GM23248 (cell line): ENCODE data around the gene PRRC1. TPM values are rescaled to one million over a fixed set of nuclear protein-coding genes. Genes with fewer than 3 reads are reported as not detected.

Experiments
- DNase-seq: peaks from one replicate; pipeline ENCODE4 v3.0.0-alpha.2; 2015
- H2AFZ ChIP-seq: fragments of 200-600 bp; sonication (generic); 2 replicates; pipeline ENCODE4 v1.6.1; 2016; ENCODE audit warnings: antibody characterized with exemption
- H3F3A ChIP-seq: fragments of 200-600 bp; sonication (generic); 2 replicates; pipeline ENCODE4 v1.6.1; 2016; ENCODE audit warnings: mild to moderate bottlenecking, antibody characterized with exemption, mixed run types; ENCODE audit not compliant: insufficient read depth
- H3K27ac ChIP-seq: fragments of 200-600 bp; sonication (generic); 2 replicates; pipeline ENCODE4 v1.5.1; 2016; ENCODE audit warnings: mild to moderate bottlenecking
- H3K27me3 ChIP-seq: fragments of 200-600 bp; sonication (generic); replicated peaks from 2 replicates; pipeline ENCODE4 v1.6.1; 2016; ENCODE audit warnings: mild to moderate bottlenecking; ENCODE audit not compliant: insufficient read depth
- H3K36me3 ChIP-seq: fragments of 200-600 bp; sonication (generic); 2 replicates; pipeline ENCODE4 v1.6.1; 2016; ENCODE audit warnings: low read depth, mild to moderate bottlenecking
- H3K4me1 ChIP-seq: fragments of 200-600 bp; sonication (generic); 2 replicates; pipeline ENCODE4 v1.6.1; 2016; ENCODE audit warnings: mild to moderate bottlenecking; ENCODE audit not compliant: insufficient read depth
- H3K4me2 ChIP-seq: fragments of 200-600 bp; sonication (generic); one replicate; pipeline ENCODE4 v1.6.1; 2016; ENCODE audit warnings: mild to moderate bottlenecking; ENCODE audit not compliant: unreplicated experiment
- H3K4me3 ChIP-seq: fragments of 200-600 bp; sonication (generic); 2 replicates; pipeline ENCODE4 v1.5.1; 2016; ENCODE audit warnings: mild to moderate bottlenecking
- H3K79me2 ChIP-seq: fragments of 200-600 bp; sonication (generic); 2 replicates; pipeline ENCODE4 v1.6.1; 2016; ENCODE audit warnings: mild to moderate bottlenecking; ENCODE audit not compliant: insufficient read depth
- H3K9ac ChIP-seq: fragments of 200-600 bp; sonication (generic); 2 replicates; pipeline ENCODE4 v1.6.1; 2016; ENCODE audit warnings: mild to moderate bottlenecking
- H3K9me2 ChIP-seq: fragments of 200-600 bp; sonication (generic); 2 replicates; pipeline ENCODE4 v1.6.1; 2016; ENCODE audit warnings: mixed run types, mild to moderate bottlenecking, moderate library complexity; ENCODE audit not compliant: insufficient read depth
- H3K9me3 ChIP-seq: fragments of 200-600 bp; sonication (generic); one replicate; pipeline ENCODE4 v1.6.1; 2017; ENCODE audit warnings: low read depth
- H4K20me1 ChIP-seq: fragments of 200-600 bp; sonication (generic); 2 replicates; pipeline ENCODE4 v1.6.0; 2016; ENCODE audit not compliant: insufficient read depth
- EZH2 ChIP-seq: fragments of 200-600 bp; sonication (generic); IDR thresholded peaks from 2 replicates; pipeline ENCODE4 v1.6.1; 2018; ENCODE audit warnings: antibody characterized with exemption, mild to moderate bottlenecking; ENCODE audit not compliant: insufficient read depth, poor library complexity, severe bottlenecking
- EZH2phosphoT487 ChIP-seq: fragments of 200-600 bp; sonication (generic); IDR thresholded peaks from 2 replicates; pipeline ENCODE4 v1.6.1; 2018; ENCODE audit warnings: antibody characterized with exemption, moderate library complexity, mild to moderate bottlenecking, low read depth; ENCODE audit not compliant: insufficient read depth
- WGBS, 2 experiments: methylation state at CpG; one replicate each; pipeline ENCODE4 v1.1.6; 2015 to 2017; ENCODE audit warnings: low lambda C conversion rate in 2 of 2, low coverage in 1 of 2; ENCODE audit errors: missing lambda C conversion rate in 2 of 2; 5-methylcytosine and 5-hydroxymethylcytosine counted together
- in situ Hi-C: fragments of 300-500 bp; cut with MboI; formaldehyde crosslinking; loops from 2 replicates; pipeline ENCODE4 v1.15.0; 2020
- polyA plus RNA-seq: library from polyadenylated mRNA; unstranded; fragments of >200 nt; fragmentation: Nextera tagmentation; extraction: Ambion mirVana; gene quantifications from 2 replicates; pipeline ENCODE4 v1.2.1, GENCODE V29; 2016
- total RNA-seq: library from RNA; depleted of rRNA; stranded (reverse); fragments of >200 nt; shearing (Covaris generic); gene quantifications from 2 replicates; pipeline ENCODE4 v1.2.3, GENCODE V29; 2014

The PRRC1 gene
- total and polyA plus RNA-seq, 2 experiments from 2014 or later, result 61.2 to 66.1 TPM

GRCh38 chr5:127571314-127572131 lies 54.1 kb downstream of the PRRC1 start:
- H4K20me1 ChIP-seq, result no peaks in the 10 kb centered on the region
- no peak for DNase-seq
- WGBS, 2 experiments, result 10 to 19% methylated on average over 3 of the region's 3 CpGs
- H3K79me2 ChIP-seq, result no peaks in the 10 kb centered on the region
- no peak overlapping the region for H3K27ac ChIP-seq
- no peaks in the 10 kb centered on the region for H3K9me3 ChIP-seq
- no peak overlapping the region for H3K4me3 ChIP-seq
- H3K36me3 ChIP-seq, result no peaks in the 10 kb centered on the region
- H3K9me2 ChIP-seq, result no peaks in the 10 kb centered on the region
- H3K27me3 ChIP-seq, result peaks cover 34% of the 10 kb centered on the region
- no peaks in the 10 kb centered on the region for H3F3A ChIP-seq
- H3K4me2 ChIP-seq, result no peak overlapping the region
- no peak overlapping the region for H3K9ac ChIP-seq
- in situ Hi-C loops, result no loop called here
- H3K4me1 ChIP-seq, result no peaks in the 10 kb centered on the region
- TF ChIP-seq EZH2phosphoT487 (no peak), EZH2 (no peak)
- no peak overlapping the region for H2AFZ ChIP-seq

GRCh38 chr5:127572930-127573329 lies 55.5 kb downstream of the PRRC1 start:
- no peak overlapping the region for H3K27ac ChIP-seq
- WGBS, 2 experiments, result 59 to 77% methylated on average over 2 of the region's 2 CpGs
- H3K79me2 ChIP-seq, result no peaks in the 10 kb centered on the region
- H3K4me2 ChIP-seq, result no peak overlapping the region
- H2AFZ ChIP-seq, result no peak overlapping the region
- no peaks in the 10 kb centered on the region for H4K20me1 ChIP-seq
- no peaks in the 10 kb centered on the region for H3F3A ChIP-seq
- H3K4me1 ChIP-seq, result no peaks in the 10 kb centered on the region
- no peaks in the 10 kb centered on the region for H3K9me3 ChIP-seq
- DNase-seq, result peak; percentile 30
- H3K9me2 ChIP-seq, result no peaks in the 10 kb centered on the region
- H3K36me3 ChIP-seq, result no peaks in the 10 kb centered on the region
- peaks cover 28% of the 10 kb centered on the region for H3K27me3 ChIP-seq
- H3K9ac ChIP-seq, result no peak overlapping the region
- in situ Hi-C loops, result no loop called here
- TF ChIP-seq EZH2 (no peak), EZH2phosphoT487 (no peak)
- no peak overlapping the region for H3K4me3 ChIP-seq

DNA sequence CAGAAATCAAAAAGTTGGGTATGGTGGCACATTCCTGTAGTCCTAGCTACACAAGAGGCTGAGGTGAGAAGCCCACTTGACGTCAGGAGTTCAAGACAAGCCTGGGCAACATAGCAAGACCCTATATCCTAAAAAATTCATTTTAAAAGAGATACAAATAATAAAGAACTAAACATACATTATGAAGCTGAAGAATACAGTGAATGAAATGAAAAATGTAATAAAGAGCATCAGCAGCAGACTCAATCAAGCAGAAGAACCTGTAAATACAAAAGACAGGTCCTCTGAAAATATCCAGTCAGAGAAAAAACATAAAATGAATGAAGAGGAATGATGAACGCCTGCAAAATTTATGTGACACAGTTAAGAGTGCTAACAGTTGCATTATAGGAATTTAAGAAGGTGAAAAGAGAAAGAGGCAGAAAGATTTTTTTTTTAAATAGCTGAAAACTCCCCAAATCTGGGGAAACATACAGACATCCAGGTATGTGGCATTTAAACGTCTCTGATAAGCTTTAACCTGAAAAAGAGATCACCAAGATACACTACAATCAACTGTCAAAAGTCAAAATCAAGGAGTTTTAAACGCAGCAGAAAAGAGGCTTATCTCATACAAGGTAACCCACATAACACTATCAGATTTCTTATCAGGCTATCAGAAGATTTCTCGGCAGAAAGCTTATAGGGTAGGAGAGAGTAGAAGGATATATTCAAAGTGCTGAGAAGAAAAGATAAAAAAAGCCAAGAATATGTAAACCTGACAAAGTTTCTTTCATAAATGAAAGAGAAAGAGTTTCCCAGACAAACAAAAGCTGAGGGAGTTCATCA lies 57.6 kb downstream of the PRRC1 start:
- TF ChIP-seq EZH2, result no peak
- TF ChIP-seq EZH2phosphoT487, result no peak
- in situ Hi-C loops, result no loop called here
- no peaks in the 10 kb centered on the region for H3K9me3 ChIP-seq

DNA sequence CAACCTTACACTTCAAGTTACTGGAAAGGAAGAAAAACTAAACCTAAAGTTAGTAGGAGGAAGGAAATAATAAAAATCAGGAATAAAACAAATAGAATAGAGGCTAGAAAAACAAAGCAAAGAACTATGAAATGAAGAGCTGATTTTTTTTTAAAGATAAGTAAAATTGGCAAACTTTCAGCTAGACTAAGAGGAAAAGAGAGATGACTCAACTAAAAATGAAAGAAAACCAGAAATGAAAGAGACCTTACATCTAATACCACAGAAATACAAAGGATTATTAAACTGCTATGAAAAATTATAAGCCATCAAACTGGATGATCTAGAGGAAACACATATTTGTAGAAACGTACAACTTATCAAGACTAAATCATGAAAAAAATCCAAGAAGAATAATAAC lies 60.0 kb downstream of the PRRC1 start:
- Histone ChIP-seq H4K20me1 (no peaks in the 10 kb centered on the region), H3F3A (no peaks in the 10 kb centered on the region), H2AFZ (no peak overlapping the region), H3K9me2 (no peaks in the 10 kb centered on the region), H3K4me1 (no peaks in the 10 kb centered on the region), H3K4me2 (no peak overlapping the region), H3K36me3 (no peaks in the 10 kb centered on the region), H3K9ac (no peak overlapping the region), H3K4me3 (no peak overlapping the region), H3K9me3 (no peaks in the 10 kb centered on the region), H3K79me2 (no peaks in the 10 kb centered on the region), H3K27ac (no peak overlapping the region), H3K27me3 (peaks cover 14% of the 10 kb centered on the region; the same call in 1 of the 2 replicates)
- DNase-seq, result peak; percentile 49
- TF ChIP-seq EZH2phosphoT487 (no peak), EZH2 (no peak)
- in situ Hi-C loops, result no loop called here
- WGBS, 2 experiments, result 37 to 45% methylated on average over 1 of the region's 1 CpG

More for the DNA sequence above, 57.6 kb downstream of the PRRC1 start:
- peaks cover 16% of the 10 kb centered on the region for H3K27me3 ChIP-seq
- H3F3A ChIP-seq, result no peaks in the 10 kb centered on the region
- H2AFZ ChIP-seq, result no peak overlapping the region
- H3K4me3 ChIP-seq, result no peak overlapping the region
- H3K4me1 ChIP-seq, result no peaks in the 10 kb centered on the region
- H3K27ac ChIP-seq, result no peak overlapping the region
- H3K9me2 ChIP-seq, result no peaks in the 10 kb centered on the region
- H4K20me1 ChIP-seq, result no peaks in the 10 kb centered on the region
- DNase-seq, result no peak
- WGBS, 2 experiments, result 34 to 44% methylated on average over 5 of the region's 5 CpGs
- H3K36me3 ChIP-seq, result no peaks in the 10 kb centered on the region
- H3K9ac ChIP-seq, result no peak overlapping the region
- no peak overlapping the region for H3K4me2 ChIP-seq
- H3K79me2 ChIP-seq, result no peaks in the 10 kb centered on the region
